ENCODE results near the gene RPUSD1. TPM values are rescaled to one million over a fixed set of nuclear protein-coding genes. Genes with fewer than 3 reads are reported as not detected.

The RPUSD1 gene
- total and polyA plus RNA-seq, 4 donors = 8.2 to 25.6 (median 23.5) TPM

GRCh38 chr16:769934-770333 lies 18.2 kb downstream of the RPUSD1 start:
- no peaks in the 10 kb centered on the region for H3K27me3 ChIP-seq (ENCODE audit: control insufficient read depth in 3 of 3, insufficient read depth in 3 of 3, low read length in 2 of 3)
- ATAC-seq (ENCODE audit: insufficient read depth, low FRiP score) = no peak
- WGBS, 2 donors = 79 to 87% methylated on average over 17 to 19 of the region's 19 CpGs
- H3K4me3 ChIP-seq = no peak overlapping the region
- TF ChIP-seq, protein P1, sequence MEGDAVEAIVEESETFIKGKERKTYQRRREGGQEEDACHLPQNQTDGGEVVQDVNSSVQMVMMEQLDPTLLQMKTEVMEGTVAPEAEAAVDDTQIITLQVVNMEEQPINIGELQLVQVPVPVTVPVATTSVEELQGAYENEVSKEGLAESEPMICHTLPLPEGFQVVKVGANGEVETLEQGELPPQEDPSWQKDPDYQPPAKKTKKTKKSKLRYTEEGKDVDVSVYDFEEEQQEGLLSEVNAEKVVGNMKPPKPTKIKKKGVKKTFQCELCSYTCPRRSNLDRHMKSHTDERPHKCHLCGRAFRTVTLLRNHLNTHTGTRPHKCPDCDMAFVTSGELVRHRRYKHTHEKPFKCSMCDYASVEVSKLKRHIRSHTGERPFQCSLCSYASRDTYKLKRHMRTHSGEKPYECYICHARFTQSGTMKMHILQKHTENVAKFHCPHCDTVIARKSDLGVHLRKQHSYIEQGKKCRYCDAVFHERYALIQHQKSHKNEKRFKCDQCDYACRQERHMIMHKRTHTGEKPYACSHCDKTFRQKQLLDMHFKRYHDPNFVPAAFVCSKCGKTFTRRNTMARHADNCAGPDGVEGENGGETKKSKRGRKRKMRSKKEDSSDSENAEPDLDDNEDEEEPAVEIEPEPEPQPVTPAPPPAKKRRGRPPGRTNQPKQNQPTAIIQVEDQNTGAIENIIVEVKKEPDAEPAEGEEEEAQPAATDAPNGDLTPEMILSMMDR (IDR thresholded peaks at IDR 0.05; ENCODE audit: control extremely low read depth, extremely low read depth) = no peak
- H3K27ac ChIP-seq (ENCODE audit: low read depth in 1 of 2, low read length in 1 of 2) = no peak overlapping the region
- no peak overlapping the region for H3K9ac ChIP-seq (ENCODE audit: insufficient read depth in 1 of 2, low read length in 2 of 2)
- H3K4me1 ChIP-seq (ENCODE audit: control insufficient read depth in 5 of 5, insufficient read depth in 5 of 5, low read length in 5 of 5) = peaks cover 0 to 5% (median 0%) of the 10 kb centered on the region in 5 donors
- no peaks in the 10 kb centered on the region for H3K36me3 ChIP-seq (ENCODE audit: control insufficient read depth in 4 of 4, insufficient read depth in 4 of 4, low read length in 4 of 4)
- no peaks in the 10 kb centered on the region for H3K9me3 ChIP-seq (ENCODE audit: control insufficient read depth in 4 of 4, insufficient read depth in 3 of 4, low read length in 3 of 4)
- DNase-seq = no peak

GRCh38 chr16:769184-769784 lies 18.9 kb downstream of the RPUSD1 start:
- ATAC-seq (ENCODE audit: insufficient read depth, low FRiP score) = no peak
- WGBS, 2 donors = 57 to 77% methylated on average over 20 of the region's 20 CpGs

GRCh38 chr16:768428-768827 lies 19.8 kb downstream of the RPUSD1 start:
- 84 to 85% methylated on average over 21 of the region's 21 CpGs for whole genome bisulfite sequencing, 2 donors
- no peak overlapping the region for H3K9ac ChIP-seq (ENCODE audit: insufficient read depth in 1 of 2, low read length in 2 of 2)
- no peak for ATAC-seq (ENCODE audit: insufficient read depth, low FRiP score)
- no peak for DNase-seq
- H3K4me3 ChIP-seq = no peak overlapping the region
- TF ChIP-seq, protein P1 (IDR thresholded peaks at IDR 0.05; ENCODE audit: control extremely low read depth, extremely low read depth) = no peak
- H3K4me1 ChIP-seq (ENCODE audit: control insufficient read depth in 5 of 5, insufficient read depth in 5 of 5, low read length in 5 of 5) = peaks cover 0 to 5% (median 0%) of the 10 kb centered on the region in 5 donors
- H3K9me3 ChIP-seq (ENCODE audit: control insufficient read depth in 4 of 4, insufficient read depth in 3 of 4, low read length in 3 of 4) = no peaks in the 10 kb centered on the region
- H3K27ac ChIP-seq (ENCODE audit: low read depth in 1 of 2, low read length in 1 of 2) = no peak overlapping the region
- H3K36me3 ChIP-seq (ENCODE audit: control insufficient read depth in 4 of 4, insufficient read depth in 4 of 4, low read length in 4 of 4) = no peaks in the 10 kb centered on the region
- H3K27me3 ChIP-seq (ENCODE audit: control insufficient read depth in 3 of 3, insufficient read depth in 3 of 3, low read length in 2 of 3) = no peaks in the 10 kb centered on the region

More at GRCh38 chr16:769184-769784, 18.9 kb downstream of the RPUSD1 start:
- TF ChIP-seq, protein P1 (IDR thresholded peaks at IDR 0.05; ENCODE audit: control extremely low read depth, extremely low read depth) = no peak
- H3K9ac ChIP-seq (ENCODE audit: insufficient read depth in 1 of 2, low read length in 2 of 2) = no peak overlapping the region
- DNase-seq = no peak
- peaks cover 0 to 5% (median 0%) of the 10 kb centered on the region in 5 donors for H3K4me1 ChIP-seq (ENCODE audit: control insufficient read depth in 5 of 5, insufficient read depth in 5 of 5, low read length in 5 of 5)
- no peaks in the 10 kb centered on the region for H3K27me3 ChIP-seq (ENCODE audit: control insufficient read depth in 3 of 3, insufficient read depth in 3 of 3, low read length in 2 of 3)
- H3K9me3 ChIP-seq (ENCODE audit: control insufficient read depth in 4 of 4, insufficient read depth in 3 of 4, low read length in 3 of 4) = no peaks in the 10 kb centered on the region
- H3K4me3 ChIP-seq = no peak overlapping the region
- H3K36me3 ChIP-seq (ENCODE audit: control insufficient read depth in 4 of 4, insufficient read depth in 4 of 4, low read length in 4 of 4) = no peaks in the 10 kb centered on the region
- H3K27ac ChIP-seq (ENCODE audit: low read depth in 1 of 2, low read length in 1 of 2) = no peak overlapping the region

All from lung (tissue), 12 donors.